Natural killer cell (primary cell): ENCODE results near the gene CR1. TPM values are rescaled to one million over a fixed set of nuclear protein-coding genes. Genes with fewer than 3 reads are reported as not detected.

Source experiments
- ATAC-seq, 3 donors: fragments of 150-1000 bp in 2 of 3; fragments of 200-7000 bp in 1 of 3; cut with Tn5 transposase; 1 replicate in 1 of 3; 2 replicates in 2 of 3; pipeline ENCODE4 v1.10.0; 2021; ENCODE audit warnings: mild to moderate bottlenecking in 2 of 3, moderate library complexity in 2 of 3
- DNase-seq, 2 donors: peaks; one replicate each; pipeline versions ENCODE4 v3.0.0 to v3.0.0-alpha.2; 2013 to 2021; ENCODE audit warnings: mixed read lengths in 1 of 2
- H3K27ac ChIP-seq: one replicate; pipeline ENCODE4 v1.5.1; 2013; ENCODE audit warnings: mild to moderate bottlenecking, low read length
- H3K27me3 ChIP-seq: one replicate; pipeline ENCODE4 v1.6.1; 2013; ENCODE audit warnings: low read length; ENCODE audit not compliant: control insufficient read depth, insufficient read depth
- H3K36me3 ChIP-seq: one replicate; pipeline ENCODE4 v1.6.1; 2013; ENCODE audit warnings: low read length; ENCODE audit not compliant: control insufficient read depth, insufficient read depth
- H3K4me1 ChIP-seq: one replicate; pipeline ENCODE4 v1.6.1; 2013; ENCODE audit warnings: low read length; ENCODE audit not compliant: control insufficient read depth, insufficient read depth
- H3K4me3 ChIP-seq: one replicate; pipeline ENCODE4 v1.5.1; 2013; ENCODE audit warnings: low read length
- H3K9me3 ChIP-seq: one replicate; pipeline ENCODE4 v1.6.1; 2013; ENCODE audit warnings: low read length; ENCODE audit not compliant: control insufficient read depth, insufficient read depth
- H3K27ac Mint-ChIP-seq, 2 donors: one replicate each; pipeline ENCODE4 v1.8.0; 2022; ENCODE audit warnings: mild to moderate bottlenecking in 2 of 2, mixed read lengths in 2 of 2, moderate library complexity in 1 of 2
- H3K27me3 Mint-ChIP-seq, 2 donors: one replicate each; pipeline ENCODE4 v1.8.0; 2022; ENCODE audit warnings: low read depth in 2 of 2, mixed read lengths in 2 of 2
- H3K36me3 Mint-ChIP-seq: one replicate; pipeline ENCODE4 v1.8.0; 2022; ENCODE audit warnings: mixed read lengths
- H3K4me1 Mint-ChIP-seq, 2 donors: one replicate each; pipeline ENCODE4 v1.8.0; 2022; ENCODE audit warnings: mixed read lengths in 2 of 2
- H3K4me3 Mint-ChIP-seq: one replicate; pipeline ENCODE4 v1.8.0; 2022; ENCODE audit warnings: mild to moderate bottlenecking, moderate library complexity, mixed read lengths
- H3K9me3 Mint-ChIP-seq, 2 donors: one replicate each; pipeline ENCODE4 v1.8.0; 2022; ENCODE audit warnings: mixed read lengths in 2 of 2
- CTCF ChIP-seq: fragments of 200-600 bp; IDR thresholded peaks from one replicate; pipeline ENCODE4 v1.8.0; 2022; ENCODE audit warnings: antibody characterized with exemption
- WGBS: methylation state at CpG from one replicate; pipeline ENCODE4 v1.1.7; 2013; ENCODE audit warnings: missing lambda C conversion rate; ENCODE audit not compliant: insufficient coverage; 5-methylcytosine and 5-hydroxymethylcytosine counted together
- intact Hi-C: fragments of 100-400 bp; cut with micrococcal nuclease; formaldehyde crosslinking; loops from one replicate; pipeline ENCODE4 v1.14.2; 2022
- total RNA-seq, 4 donors: library from RNA; stranded (reverse); fragments of 120-200 nt in 1 of 4; gene quantifications; one replicate each; pipeline versions ENCODE4 v1.2.3 to v1.2.4, GENCODE V29; 2013 to 2022

The CR1 gene
- total RNA-seq, 3 donors from 2014 or later (not counting 1 experiment from before 2014, with no cell fraction given) = 1.5 to 39.4 (median 2.6) TPM

DNA sequence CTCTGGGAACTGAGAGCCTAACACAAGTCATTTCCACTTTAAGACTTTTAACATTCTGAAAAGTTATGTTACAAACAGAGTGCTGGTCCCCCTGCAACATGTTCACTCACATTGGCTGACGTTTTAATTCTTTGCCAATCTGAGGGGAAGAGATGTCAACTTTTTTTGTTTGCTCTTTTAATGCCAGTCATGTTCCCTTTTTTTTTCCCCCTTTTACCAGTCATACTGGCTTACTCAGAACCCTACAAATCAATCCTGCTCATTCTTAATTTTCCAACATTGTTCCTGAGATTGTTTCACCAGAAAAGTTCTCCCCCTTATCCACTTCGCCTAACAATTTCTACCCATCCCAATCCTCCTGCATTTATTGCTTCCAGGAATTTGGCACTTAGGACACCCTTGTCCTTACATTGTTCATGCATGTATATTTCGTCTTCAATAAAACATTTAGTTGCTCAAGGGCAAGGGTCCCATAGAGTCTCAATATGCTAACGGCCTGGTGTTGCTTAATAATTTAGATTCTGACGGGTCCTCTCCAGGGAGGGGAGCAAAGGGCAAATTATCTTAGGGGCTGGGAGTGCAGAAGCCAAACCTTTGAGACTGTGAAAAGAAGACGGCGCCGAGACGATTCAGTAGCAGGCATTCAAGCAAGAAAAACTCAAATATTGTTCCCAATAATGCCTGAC, 148.4 kb downstream of the CR1 start:
- peaks cover 19 to 26% of the 10 kb centered on the region in 2 donors for H3K27me3 Mint-ChIP-seq
- intact Hi-C loops = no loop called here
- H3K9me3 Mint-ChIP-seq = no peaks in the 10 kb centered on the region
- DNase-seq = no peak
- no peak for ATAC-seq
- Histone ChIP-seq H3K36me3 (no peaks in the 10 kb centered on the region), H3K9me3 (no peaks in the 10 kb centered on the region), H3K4me3 (no peak overlapping the region), H3K27me3 (peaks cover 5% of the 10 kb centered on the region), H3K4me1 (peaks cover 9% of the 10 kb centered on the region), H3K27ac (no peak overlapping the region)
- TF ChIP-seq CTCF = no peak
- H3K4me1 Mint-ChIP-seq = peaks cover 12 to 16% of the 10 kb centered on the region in 2 donors
- H3K36me3 Mint-ChIP-seq = no peaks in the 10 kb centered on the region
- peak overlapping the region; percentile 82 for H3K4me3 Mint-ChIP-seq
- WGBS = 26% methylated on average over 9 of the region's 9 CpGs
- peak overlapping the region in 1 of 2 donors; percentile 56 for H3K27ac Mint-ChIP-seq

- no peak for TF ChIP-seq CTCF
- Mint-ChIP-seq H3K27ac (peak within 1 kb of the TSS; percentile 56), H3K9me3 (no peaks in the 10 kb centered on the region), H3K4me3 (peak within 1 kb of the TSS; percentile 82), H3K4me1 (peaks cover 12 to 16% of the 10 kb centered on the region in 2 donors), H3K36me3 (no peaks in the 10 kb centered on the region), H3K27me3 (peaks cover 15 to 20% of the 10 kb centered on the region in 2 donors)
- H3K9me3 ChIP-seq = no peaks in the 10 kb centered on the region
- no peak within 1 kb of the TSS for H3K27ac ChIP-seq
- peak within 1 kb of the TSS; percentile 47 for H3K4me3 ChIP-seq
- no peaks in the 10 kb centered on the region for H3K36me3 ChIP-seq
- ATAC-seq (peak; percentile 96 to 98 (median 98)), DNase-seq (peak; percentile 74 to 76)
- H3K27me3 ChIP-seq = peaks cover 5% of the 10 kb centered on the region
- H3K4me1 ChIP-seq = peaks cover 9% of the 10 kb centered on the region
- intact Hi-C loops = no loop called here
- WGBS = 18% methylated on average over 65 of the region's 65 CpGs
These were observed 149.1 kb downstream of the CR1 start, which contains the start of gene CR1L for GRCh38 chr1:207644852-207645634. Gene CR1L (plus strand): TSS chr1:207645133. CDS start chr1:207645234, 101 bp downstream.

GRCh38 chr1:207645635-207646081, 149.7 kb downstream of the CR1 start:
- DNase-seq (no peak), ATAC-seq (no peak)
- peaks cover 5% of the 10 kb centered on the region for H3K27me3 ChIP-seq
- TF ChIP-seq CTCF = no peak
- no peak overlapping the region for H3K4me3 ChIP-seq
- H3K4me1 ChIP-seq = peaks cover 9% of the 10 kb centered on the region
- Mint-ChIP-seq H3K27me3 (peaks cover 19 to 21% of the 10 kb centered on the region in 2 donors), H3K4me3 (peak overlapping the region; percentile 82), H3K9me3 (no peaks in the 10 kb centered on the region), H3K4me1 (peaks cover 12 to 16% of the 10 kb centered on the region in 2 donors), H3K27ac (peak overlapping the region in 1 of 2 donors; percentile 56), H3K36me3 (no peaks in the 10 kb centered on the region)
- 88% methylated on average over 17 of the region's 17 CpGs for WGBS
- H3K36me3 ChIP-seq = no peaks in the 10 kb centered on the region
- no peaks in the 10 kb centered on the region for H3K9me3 ChIP-seq
- no peak overlapping the region for H3K27ac ChIP-seq
- intact Hi-C loops = no loop called here
